Mucosa of descending colon (tissue), 3 donors: ENCODE measurements around the gene SKA1. TPM values are rescaled to one million over a fixed set of nuclear protein-coding genes. Genes with fewer than 3 reads are reported as not detected.
"Not testable (repeated sequence)": the region's sequence is repeated elsewhere in the genome, so short reads cannot be mapped to it uniquely, and the experiment has no call there.

ENCODE experiments used
- ATAC-seq: fragments of 200-7000 bp; cut with Tn5 transposase; one replicate; pipeline ENCODE4 v1.9.1; 2020; ENCODE audit warnings: mild to moderate bottlenecking, moderate library complexity
- DNase-seq, 3 donors: peaks; one replicate each; pipeline ENCODE4 v3.0.0-alpha.2; 2020
- H3K36me3 ChIP-seq: fragments of 200-600 bp; one replicate; pipeline ENCODE4 v1.8.0; 2021; ENCODE audit warnings: low read depth, mild to moderate bottlenecking
- H3K4me1 ChIP-seq: fragments of 200-600 bp; one replicate; pipeline ENCODE4 v1.8.0; 2021; ENCODE audit warnings: low read depth, mild to moderate bottlenecking
- H3K4me3 ChIP-seq: fragments of 200-600 bp; one replicate; pipeline ENCODE4 v1.8.0; 2021; ENCODE audit warnings: mild to moderate bottlenecking
- H3K9me3 ChIP-seq: fragments of 200-600 bp; one replicate; pipeline ENCODE4 v1.8.0; 2021; ENCODE audit warnings: mild to moderate bottlenecking
- intact Hi-C, 2 donors: fragments of 100-400 bp; cut with DNase I in 1 of 2; cut with micrococcal nuclease in 1 of 2; formaldehyde crosslinking; loops; one replicate each; pipeline versions ENCODE4 v1.11.0 to v1.11.1; 2022; cut with DNase I, micrococcal nuclease
- total RNA-seq, 3 donors: library from RNA; stranded (reverse); fragmentation: NEBNext Ultra II Directional in 2 of 3; extraction: Animal tissue kit (Norgen Biotek cat#: 25700) in 2 of 3; gene quantifications; one replicate each; pipeline versions ENCODE4 v1.2.1 to v1.2.4, GENCODE V29; 2021 to 2023
- TF ChIP-seq, protein P1 (sequence below): fragments of 200-600 bp; IDR thresholded peaks from one replicate; pipeline ENCODE4 v1.8.0; 2022; ENCODE audit warnings: antibody characterized with exemption, mild to moderate bottlenecking
- donor health status: DM: no; HTN: no; CAD: no; lungs with moderate emphysema.
- donor health status: DM: no; HTN: no; CAD: no.
- donor health status: DM: no; HTN: yes; CAD: no.

Gene SKA1
- total RNA-seq, 3 donors from 2014 or later: 1.0 to 7.2 (median 1.0) TPM

DNA sequence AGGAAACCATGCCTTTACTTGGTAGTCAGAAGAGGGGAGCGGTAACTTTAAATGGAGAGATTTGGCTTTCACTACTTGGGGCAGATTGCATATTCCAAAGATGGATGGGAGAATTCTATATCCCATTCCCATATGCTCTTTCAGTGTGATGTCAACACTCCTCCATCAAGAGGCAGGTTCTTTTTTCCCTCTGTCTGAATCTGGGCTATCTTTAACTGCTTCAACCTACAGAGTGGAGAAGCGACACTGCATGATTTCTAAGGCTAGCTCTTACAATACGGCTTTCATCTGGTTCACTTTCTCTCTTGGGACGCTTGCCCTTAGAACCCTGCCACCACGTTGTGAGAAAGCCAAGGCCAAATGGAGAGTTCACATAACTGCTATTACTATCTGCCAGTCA is 34.4 kb downstream of the SKA1 start:
- TF ChIP-seq, protein P1, sequence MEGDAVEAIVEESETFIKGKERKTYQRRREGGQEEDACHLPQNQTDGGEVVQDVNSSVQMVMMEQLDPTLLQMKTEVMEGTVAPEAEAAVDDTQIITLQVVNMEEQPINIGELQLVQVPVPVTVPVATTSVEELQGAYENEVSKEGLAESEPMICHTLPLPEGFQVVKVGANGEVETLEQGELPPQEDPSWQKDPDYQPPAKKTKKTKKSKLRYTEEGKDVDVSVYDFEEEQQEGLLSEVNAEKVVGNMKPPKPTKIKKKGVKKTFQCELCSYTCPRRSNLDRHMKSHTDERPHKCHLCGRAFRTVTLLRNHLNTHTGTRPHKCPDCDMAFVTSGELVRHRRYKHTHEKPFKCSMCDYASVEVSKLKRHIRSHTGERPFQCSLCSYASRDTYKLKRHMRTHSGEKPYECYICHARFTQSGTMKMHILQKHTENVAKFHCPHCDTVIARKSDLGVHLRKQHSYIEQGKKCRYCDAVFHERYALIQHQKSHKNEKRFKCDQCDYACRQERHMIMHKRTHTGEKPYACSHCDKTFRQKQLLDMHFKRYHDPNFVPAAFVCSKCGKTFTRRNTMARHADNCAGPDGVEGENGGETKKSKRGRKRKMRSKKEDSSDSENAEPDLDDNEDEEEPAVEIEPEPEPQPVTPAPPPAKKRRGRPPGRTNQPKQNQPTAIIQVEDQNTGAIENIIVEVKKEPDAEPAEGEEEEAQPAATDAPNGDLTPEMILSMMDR: no peak
- DNase-seq: no peak
- no peaks in the 10 kb centered on the region for H3K36me3 ChIP-seq
- no peaks in the 10 kb centered on the region for H3K4me1 ChIP-seq
- no peaks in the 10 kb centered on the region for H3K9me3 ChIP-seq
- H3K4me3 ChIP-seq: no peak overlapping the region
- no peak for ATAC-seq
- intact Hi-C loops: no loop called here

DNA sequence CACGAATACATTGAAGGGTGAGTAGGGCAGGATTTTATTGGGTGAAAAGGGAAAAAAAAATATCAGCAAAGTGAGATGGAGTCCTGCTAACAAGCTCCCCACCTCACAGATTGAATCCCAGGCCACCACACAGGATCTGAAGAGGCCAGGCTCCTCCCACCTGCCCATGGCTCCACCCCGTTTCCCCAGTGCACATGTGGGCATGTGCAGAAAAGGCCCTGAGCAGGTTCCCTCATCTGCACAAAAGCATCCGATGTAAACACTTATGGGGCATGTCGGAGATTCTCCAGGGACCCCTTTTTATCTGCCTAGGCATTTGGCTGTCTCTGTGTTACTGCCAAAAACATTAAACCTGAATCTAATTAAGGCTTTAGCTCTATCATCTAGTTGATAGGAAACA is 35.2 kb downstream of the SKA1 start:
- Histone ChIP-seq H3K36me3 (no peaks in the 10 kb centered on the region), H3K4me1 (no peaks in the 10 kb centered on the region), H3K4me3 (no peak overlapping the region), H3K9me3 (no peaks in the 10 kb centered on the region)
- intact Hi-C loops: no loop called here
- ATAC-seq (no peak), DNase-seq (no peak)
- TF ChIP-seq, protein P1: no peak

DNA sequence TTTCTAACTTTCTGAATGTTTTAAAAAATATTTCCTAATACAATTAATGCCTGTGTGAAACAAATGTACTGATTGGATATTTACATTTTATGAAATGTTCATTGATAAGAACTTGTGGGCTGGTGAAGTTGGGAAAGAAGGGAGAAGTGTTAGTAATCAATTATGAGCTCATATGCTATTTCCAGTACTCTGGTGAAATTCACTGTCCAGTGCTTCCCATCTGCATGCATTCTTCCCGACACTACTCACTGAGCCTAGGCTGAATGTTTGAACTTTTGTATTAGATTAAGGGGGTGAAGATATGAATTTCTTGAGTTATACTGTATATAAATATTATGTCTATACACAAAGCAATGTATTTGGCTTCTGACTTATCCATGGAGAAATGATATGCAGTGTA is 36.0 kb downstream of the SKA1 start:
- no peaks in the 10 kb centered on the region for H3K4me1 ChIP-seq
- no peaks in the 10 kb centered on the region for H3K36me3 ChIP-seq
- ATAC-seq: no peak
- intact Hi-C loops: no loop called here
- TF ChIP-seq, protein P1: no peak
- H3K9me3 ChIP-seq: no peaks in the 10 kb centered on the region
- H3K4me3 ChIP-seq: no peak overlapping the region
- no peak for DNase-seq

DNA sequence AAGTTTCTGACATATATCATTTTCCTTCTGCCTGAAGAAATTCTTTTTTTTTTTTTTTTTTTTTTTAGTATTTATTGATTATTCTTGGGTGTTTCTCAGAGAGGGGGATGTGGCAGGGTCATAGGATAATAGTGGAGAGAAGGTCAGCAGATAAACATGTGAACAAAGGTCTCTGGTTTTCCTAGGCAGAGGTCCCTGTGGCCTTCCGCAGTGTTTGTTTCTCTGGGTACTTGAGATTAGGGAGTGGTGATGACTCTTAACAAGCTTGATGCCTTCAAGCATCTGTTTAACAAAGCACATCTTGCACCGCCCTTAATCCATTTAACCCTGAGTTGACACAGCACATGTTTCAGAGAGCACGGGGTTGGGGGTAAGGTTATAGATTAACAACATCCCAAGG is 42.0 kb downstream of the SKA1 start:
- H3K9me3 ChIP-seq, H3K36me3 ChIP-seq, ATAC-seq, H3K4me3 ChIP-seq, DNase-seq, H3K4me1 ChIP-seq, intact Hi-C loops: not testable (repeated sequence)

DNA sequence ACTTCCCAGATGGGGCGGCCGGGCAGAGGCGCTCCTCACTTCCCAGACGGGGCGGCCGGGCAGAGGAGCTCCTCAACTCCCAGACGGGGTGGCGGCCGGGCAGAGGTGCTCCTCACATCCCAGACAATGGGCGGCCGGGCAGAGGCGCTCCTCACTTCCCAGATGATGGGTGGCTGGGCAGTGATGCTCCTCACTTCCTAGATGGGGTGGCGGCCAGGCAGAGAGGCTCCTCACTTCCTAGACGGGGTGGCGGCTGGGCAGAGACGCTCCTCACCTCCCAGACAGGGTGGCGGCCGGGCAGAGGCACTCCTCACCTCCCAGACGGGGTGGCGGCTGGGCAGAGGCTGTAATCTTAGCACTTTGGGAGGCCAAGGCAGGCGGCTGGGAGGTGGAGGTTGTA is 42.9 kb downstream of the SKA1 start:
- H3K36me3 ChIP-seq, ATAC-seq, H3K4me1 ChIP-seq, intact Hi-C loops, H3K9me3 ChIP-seq, H3K4me3 ChIP-seq, DNase-seq: not testable (repeated sequence)

DNA sequence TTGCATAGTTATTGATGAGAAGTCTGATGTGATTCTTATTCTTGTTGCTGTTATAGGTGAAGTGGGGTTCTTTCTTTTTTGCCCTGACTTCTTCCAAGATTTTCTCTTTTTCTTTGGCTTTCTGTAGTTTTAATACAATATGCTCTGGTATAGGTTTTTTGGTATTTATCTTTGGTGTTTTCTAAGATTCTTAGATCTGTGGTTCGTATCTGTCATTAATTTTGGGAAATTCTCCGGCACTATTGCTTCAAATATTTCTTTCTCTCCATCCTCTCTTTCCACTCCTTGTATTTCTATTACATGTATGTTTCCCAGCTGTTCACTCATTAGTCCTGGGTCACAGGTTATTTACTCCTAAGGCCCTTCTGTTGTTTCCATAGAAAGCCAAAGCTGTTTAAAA is 43.8 kb downstream of the SKA1 start:
- TF ChIP-seq, protein P1: no peak
- no peak for ATAC-seq

DNA sequence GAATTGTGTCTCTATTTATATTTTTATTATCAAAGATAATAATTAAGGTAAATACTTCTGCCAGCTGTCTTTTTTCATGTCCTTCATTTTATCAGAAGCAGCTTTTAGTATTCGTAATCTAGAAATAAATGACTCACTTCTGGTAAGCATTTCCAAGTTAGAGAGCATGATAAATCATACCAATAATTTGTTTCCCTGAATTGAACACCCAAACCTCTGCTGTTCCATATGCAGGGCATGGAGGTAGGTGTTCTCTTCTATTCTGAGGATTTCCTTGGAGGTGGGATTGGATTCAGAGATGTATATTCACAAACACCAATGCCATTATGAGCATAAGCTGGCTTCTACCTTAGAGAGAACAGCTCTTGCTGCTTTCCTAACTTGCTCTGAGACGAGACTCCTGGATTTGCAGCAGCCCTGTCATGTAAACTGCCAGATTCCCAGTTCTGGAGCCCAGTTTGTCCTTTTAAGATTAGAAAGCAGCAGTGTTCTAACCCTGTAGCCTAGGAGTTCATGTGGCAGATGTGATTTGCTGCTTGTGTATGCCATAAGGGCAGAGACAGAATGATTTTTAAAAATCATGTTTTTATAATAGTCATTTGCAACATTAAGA is 47.5 kb downstream of the SKA1 start:
- DNase-seq (no peak), ATAC-seq (no peak)
- Histone ChIP-seq H3K9me3 (peaks cover 11% of the 10 kb centered on the region), H3K4me3 (no peak overlapping the region), H3K4me1 (no peaks in the 10 kb centered on the region), H3K36me3 (no peaks in the 10 kb centered on the region)
- TF ChIP-seq, protein P1: no peak
- intact Hi-C loops: no loop called here

More for the DNA sequence above, 43.8 kb downstream of the SKA1 start:
- intact Hi-C loops: no loop called here
- no peak for DNase-seq
- Histone ChIP-seq H3K9me3 (peaks cover 3% of the 10 kb centered on the region), H3K36me3 (no peaks in the 10 kb centered on the region), H3K4me1 (no peaks in the 10 kb centered on the region), H3K4me3 (no peak overlapping the region)
